Keratinocyte (primary cell): ENCODE data around the gene SDC3. TPM values are rescaled to one million over a fixed set of nuclear protein-coding genes. Genes with fewer than 3 reads are reported as not detected.
"Not testable (repeated sequence)": the region's sequence is repeated elsewhere in the genome, so short reads cannot be mapped to it uniquely, and the experiment has no call there.

Experiments used
- DNase-seq: peaks from one replicate; pipeline ENCODE4 v3.0.0-alpha.2; 2011; ENCODE audit warnings: low read depth, missing footprints, low spot score
- FAIRE-seq: peaks from 2 replicates; lab custom pipeline; 2011; peaks lifted over from hg19 to GRCh38; lab: Jason Lieb, UNC
- H2AFZ ChIP-seq: 2 replicates; pipeline ENCODE4 v1.6.0; 2012; ENCODE audit warnings: low read length, control low read depth, inconsistent platforms; ENCODE audit not compliant: control insufficient read depth
- H3K27ac ChIP-seq: 2 replicates; pipeline ENCODE4 v1.5.1; 2011; ENCODE audit warnings: low read length; ENCODE audit not compliant: control insufficient read depth, insufficient read depth
- H3K27me3 ChIP-seq: 3 replicates; pipeline ENCODE4 v1.6.0; 2011; ENCODE audit warnings: low read length; ENCODE audit not compliant: control insufficient read depth, insufficient read depth; ENCODE audit errors: extremely low read depth
- H3K36me3 ChIP-seq, 2 experiments: 2 replicates in 1 of 2; 3 replicates in 1 of 2; pipeline ENCODE4 v1.5.1; 2011; ENCODE audit warnings: low read length in 2 of 2, mild to moderate bottlenecking in 1 of 2; ENCODE audit not compliant: control insufficient read depth in 2 of 2, insufficient read depth in 2 of 2; ENCODE audit errors: extremely low read depth in 1 of 2
- H3K4me1 ChIP-seq: 3 replicates; pipeline ENCODE4 v1.5.1; 2011; ENCODE audit warnings: low read length; ENCODE audit not compliant: control insufficient read depth, insufficient read depth; ENCODE audit errors: extremely low read depth
- H3K4me2 ChIP-seq: 3 replicates; pipeline ENCODE4 v1.6.0; 2011; ENCODE audit warnings: low read depth, low read length; ENCODE audit not compliant: control insufficient read depth, insufficient read depth; ENCODE audit errors: extremely low read depth
- H3K4me3 ChIP-seq, 3 experiments: fragments of 200-600 bp in 1 of 3; sonication (generic) in 1 of 3; 2 replicates in 2 of 3; 3 replicates in 1 of 3; pipeline ENCODE4 v1.5.1; 2011 to 2016; ENCODE audit warnings: low read length in 3 of 3, mild to moderate bottlenecking in 3 of 3, control low read depth in 2 of 3, inconsistent platforms in 1 of 3, low read depth in 1 of 3, mixed read lengths in 1 of 3, mixed run types in 1 of 3, moderate library complexity in 1 of 3; ENCODE audit not compliant: control insufficient read depth in 2 of 3, insufficient read depth in 2 of 3; ENCODE audit errors: extremely low read depth in 1 of 3
- H3K79me2 ChIP-seq: 2 replicates; pipeline ENCODE4 v1.6.0; 2012; ENCODE audit warnings: low read length; ENCODE audit not compliant: control insufficient read depth, insufficient read depth
- H3K9ac ChIP-seq: 3 replicates; pipeline ENCODE4 v1.6.0; 2011; ENCODE audit warnings: low read length; ENCODE audit not compliant: control insufficient read depth, insufficient read depth; ENCODE audit errors: extremely low read depth
- H3K9me1 ChIP-seq: 3 replicates; pipeline ENCODE4 v1.6.0; 2011; ENCODE audit warnings: low read length; ENCODE audit not compliant: control insufficient read depth, insufficient read depth; ENCODE audit errors: extremely low read depth
- H3K9me3 ChIP-seq: 2 replicates; pipeline ENCODE4 v1.5.1; 2012; ENCODE audit warnings: low read depth, low read length; ENCODE audit not compliant: control insufficient read depth
- H4K20me1 ChIP-seq: 3 replicates; pipeline ENCODE4 v1.6.0; 2011; ENCODE audit warnings: low read length; ENCODE audit not compliant: control insufficient read depth, insufficient read depth; ENCODE audit errors: extremely low read depth
- CTCF ChIP-seq, 3 experiments: IDR thresholded peaks in 1 of 3; conservative IDR thresholded peaks in 1 of 3; optimal IDR thresholded peaks in 1 of 3; 2 replicates in 2 of 3; 3 replicates in 1 of 3; pipeline versions ENCODE3 to v1.5.1; 2011; ENCODE audit warnings: low read length in 3 of 3, mild to moderate bottlenecking in 3 of 3, moderate library complexity in 2 of 3, control low read depth in 1 of 3, inconsistent platforms in 1 of 3; ENCODE audit not compliant: insufficient read depth in 2 of 3; ENCODE audit errors: extremely low read depth in 1 of 3
- EZH2 ChIP-seq: IDR thresholded peaks from one replicate; pipeline ENCODE4 v1.6.1; 2012; ENCODE audit warnings: inconsistent platforms, mild to moderate bottlenecking, low read length, moderate library complexity
- dilution Hi-C: fragments of 300-500 bp; cut with MboI; formaldehyde crosslinking; loops from one replicate; pipeline ENCODE4 v1.7.0; 2020; ENCODE audit warnings: low sequenced_read_pairs; ENCODE audit not compliant: extremely low pct_ligation_motif_present
- polyA plus RNA-seq, 5 experiments: library from polyadenylated mRNA; depleted of rRNA in 3 of 5; stranded (reverse) in 3 of 5; stranded (forward) in 1 of 5; unstranded in 1 of 5; fragments of >200 nt; gene quantifications; 1 replicate in 1 of 5; 2 replicates in 3 of 5; 3 replicates in 1 of 5; pipeline versions ENCODE4 v1.2.1 to v1.2.3, GENCODE V29; 2011 to 2012; ENCODE audit warnings: missing spikeins in 2 of 5, low read depth in 1 of 5, low replicate concordance in 1 of 5

The SDC3 gene
- polyA plus RNA-seq, 1 donor (not counting 4 experiments of a cell fraction or from before 2014, with no cell fraction given), result 8.8 TPM

DNA sequence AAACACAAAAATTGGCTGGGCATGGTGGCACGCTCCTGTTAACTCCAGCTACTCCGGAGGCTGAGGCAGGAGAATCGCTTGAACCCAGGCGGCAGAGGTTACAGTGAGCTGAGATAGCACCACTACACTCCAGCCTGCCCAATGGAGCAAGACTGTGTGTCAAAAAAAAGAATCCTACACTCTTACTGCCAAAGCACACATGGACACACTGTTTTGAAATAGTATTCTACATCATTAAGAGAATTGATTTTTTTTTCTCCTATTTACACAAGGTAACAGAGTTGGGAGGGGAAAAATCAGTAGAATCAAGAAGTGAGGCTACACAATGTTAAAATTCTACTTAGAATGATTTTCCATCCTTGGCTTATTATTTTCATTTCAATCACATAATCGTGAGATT lies 42.1 kb upstream of the SDC3 start:
- H3K79me2 ChIP-seq, result peaks cover 18% of the 10 kb centered on the region
- H3K9me3 ChIP-seq, result no peaks in the 10 kb centered on the region
- FAIRE-seq, result no peak
- H3K27me3 ChIP-seq, result no peaks in the 10 kb centered on the region
- peaks cover 29 to 52% of the 10 kb centered on the region in 2 experiments for H3K36me3 ChIP-seq
- H3K4me3 ChIP-seq, result no peak overlapping the region
- TF ChIP-seq CTCF (optimal IDR thresholded peaks at IDR 0.05 in 1 of 3, IDR thresholded peaks at IDR 0.05 in 1 of 3, conservative IDR thresholded peaks at IDR 0.05 in 1 of 3; ENCODE audit: extremely low read depth in 1 of 3, insufficient read depth in 2 of 3, low read length in 3 of 3) (no peak), EZH2 (no peak)
- no peaks in the 10 kb centered on the region for H3K9me1 ChIP-seq
- dilution Hi-C loops, result no loop called here
- no peak overlapping the region for H2AFZ ChIP-seq
- no peak overlapping the region for H3K9ac ChIP-seq
- no peak overlapping the region for H3K27ac ChIP-seq
- no peaks in the 10 kb centered on the region for H3K4me1 ChIP-seq
- peaks cover 6% of the 10 kb centered on the region for H4K20me1 ChIP-seq
- no peak overlapping the region for H3K4me2 ChIP-seq
- no peak for DNase-seq

GRCh38 chr1:30950053-30950452 lies 41.5 kb upstream of the SDC3 start:
- DNase-seq (no peak), FAIRE-seq (no peak)
- no peak overlapping the region for H2AFZ ChIP-seq
- peaks cover 6% of the 10 kb centered on the region for H4K20me1 ChIP-seq
- no peak overlapping the region for H3K9ac ChIP-seq
- H3K9me3 ChIP-seq, result no peaks in the 10 kb centered on the region
- dilution Hi-C loops, result no loop called here
- peaks cover 18% of the 10 kb centered on the region for H3K79me2 ChIP-seq
- H3K9me1 ChIP-seq, result no peaks in the 10 kb centered on the region
- H3K27ac ChIP-seq, result no peak overlapping the region
- peaks cover 32 to 57% of the 10 kb centered on the region in 2 experiments for H3K36me3 ChIP-seq
- no peaks in the 10 kb centered on the region for H3K4me1 ChIP-seq
- no peak overlapping the region for H3K4me3 ChIP-seq
- H3K27me3 ChIP-seq, result no peaks in the 10 kb centered on the region
- no peak for TF ChIP-seq EZH2
- TF ChIP-seq CTCF (optimal IDR thresholded peaks at IDR 0.05 in 1 of 3, IDR thresholded peaks at IDR 0.05 in 1 of 3, conservative IDR thresholded peaks at IDR 0.05 in 1 of 3; ENCODE audit: extremely low read depth in 1 of 3, insufficient read depth in 2 of 3, low read length in 3 of 3), result no peak
- no peak overlapping the region for H3K4me2 ChIP-seq

DNA sequence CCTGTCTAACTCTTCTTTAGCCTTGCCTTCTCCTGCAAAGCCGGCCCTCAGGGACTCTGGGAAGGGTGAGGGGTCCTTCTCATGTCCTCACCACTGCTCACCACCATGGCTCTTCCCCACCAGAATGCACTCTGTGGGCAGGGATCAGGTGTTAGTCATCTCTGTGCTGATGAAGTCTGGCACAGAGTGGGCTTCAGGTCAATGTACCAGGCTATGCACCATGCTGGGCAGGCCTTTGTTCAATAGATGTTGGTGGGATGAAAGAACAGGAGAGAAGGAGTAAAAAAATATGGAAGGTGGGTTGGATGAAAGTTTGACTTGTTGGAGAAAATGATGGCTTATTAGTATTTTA lies 40.9 kb upstream of the SDC3 start:
- H3K4me3 ChIP-seq, H3K4me1 ChIP-seq, H2AFZ ChIP-seq, dilution Hi-C loops, H3K27me3 ChIP-seq, H3K9me1 ChIP-seq, H3K9me3 ChIP-seq, H4K20me1 ChIP-seq, FAIRE-seq, H3K4me2 ChIP-seq, DNase-seq, H3K27ac ChIP-seq, H3K9ac ChIP-seq: not testable (repeated sequence)
- H3K36me3 ChIP-seq, result peaks cover 33 to 57% of the 10 kb centered on the region in 2 experiments
- peaks cover 21% of the 10 kb centered on the region for H3K79me2 ChIP-seq

DNA sequence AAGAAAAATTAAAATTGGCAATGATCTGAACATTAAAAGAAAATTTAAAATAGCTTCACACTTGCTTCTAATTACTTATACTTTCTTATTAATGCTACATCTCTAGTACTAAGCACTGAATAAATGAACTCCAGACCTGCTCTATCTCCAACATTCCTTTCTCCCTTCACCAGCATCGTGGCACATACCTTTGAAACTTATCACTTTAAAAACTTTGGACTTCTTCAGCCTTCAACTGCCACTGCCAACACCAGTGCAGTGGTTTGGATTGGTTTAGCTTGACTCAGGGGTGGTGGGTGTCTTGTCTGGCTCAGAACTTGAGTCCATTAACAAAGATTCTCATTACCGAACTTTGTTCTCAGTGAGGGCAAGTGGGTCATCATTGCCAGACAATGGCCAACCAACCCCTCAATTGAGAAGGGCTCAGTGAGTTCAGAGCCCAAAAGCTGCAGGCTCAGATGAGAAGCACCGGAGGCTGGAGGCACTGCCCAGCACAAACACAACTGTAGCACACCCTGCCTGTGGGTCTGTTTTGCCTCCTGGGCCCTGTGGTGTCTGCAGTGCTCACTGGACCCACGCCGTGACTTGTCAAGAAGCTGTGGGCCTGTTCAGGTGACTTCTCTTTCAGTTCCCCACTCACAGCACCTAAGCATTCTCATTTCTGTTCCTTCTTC lies 40.4 kb upstream of the SDC3 start:
- H3K4me1 ChIP-seq, H3K27me3 ChIP-seq, H3K9ac ChIP-seq, H3K9me1 ChIP-seq, H3K27ac ChIP-seq, H4K20me1 ChIP-seq, DNase-seq, dilution Hi-C loops, H3K4me3 ChIP-seq, H3K4me2 ChIP-seq, H3K9me3 ChIP-seq, H2AFZ ChIP-seq: not testable (repeated sequence)
- H3K79me2 ChIP-seq, result peaks cover 20% of the 10 kb centered on the region
- FAIRE-seq, result peak; percentile 67
- H3K36me3 ChIP-seq, result peaks cover 28 to 56% of the 10 kb centered on the region in 2 experiments
